ENCODE data around the gene AEBP1.

Gene AEBP1

DNA sequence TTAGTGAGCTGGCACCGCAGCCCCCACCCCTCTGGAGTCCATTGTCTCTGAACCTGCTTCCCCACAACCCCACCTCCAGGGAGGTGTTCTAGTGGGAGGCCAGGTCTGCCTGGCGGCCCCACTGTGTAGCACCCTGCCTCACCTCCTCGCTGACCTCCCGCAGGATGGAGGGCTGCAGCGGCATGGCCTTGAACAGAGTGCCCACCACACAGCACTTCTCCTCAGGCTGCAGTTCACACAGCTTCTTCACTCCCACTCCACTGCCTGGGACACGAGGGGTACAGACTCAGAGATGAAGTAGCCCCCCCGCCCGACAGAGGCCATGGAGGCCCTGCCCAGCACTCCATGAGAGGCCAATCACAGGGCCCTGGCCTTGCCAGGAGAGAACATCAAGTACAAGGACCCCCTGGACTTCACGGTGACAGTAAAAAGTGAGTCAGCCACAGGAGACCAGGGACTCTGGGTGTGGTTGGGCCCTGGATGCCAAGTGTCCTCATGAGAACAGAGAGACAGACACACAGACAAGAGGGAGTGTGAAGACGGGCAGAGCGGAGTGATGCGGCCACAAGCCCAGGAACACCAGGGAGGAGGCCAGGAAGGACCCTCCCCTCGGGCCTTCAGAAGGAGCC lies 13.8 kb downstream of the AEBP1 start:
- no peak for DNase-seq (ENCODE audit: low read depth)
- TF ChIP-seq, protein P1, sequence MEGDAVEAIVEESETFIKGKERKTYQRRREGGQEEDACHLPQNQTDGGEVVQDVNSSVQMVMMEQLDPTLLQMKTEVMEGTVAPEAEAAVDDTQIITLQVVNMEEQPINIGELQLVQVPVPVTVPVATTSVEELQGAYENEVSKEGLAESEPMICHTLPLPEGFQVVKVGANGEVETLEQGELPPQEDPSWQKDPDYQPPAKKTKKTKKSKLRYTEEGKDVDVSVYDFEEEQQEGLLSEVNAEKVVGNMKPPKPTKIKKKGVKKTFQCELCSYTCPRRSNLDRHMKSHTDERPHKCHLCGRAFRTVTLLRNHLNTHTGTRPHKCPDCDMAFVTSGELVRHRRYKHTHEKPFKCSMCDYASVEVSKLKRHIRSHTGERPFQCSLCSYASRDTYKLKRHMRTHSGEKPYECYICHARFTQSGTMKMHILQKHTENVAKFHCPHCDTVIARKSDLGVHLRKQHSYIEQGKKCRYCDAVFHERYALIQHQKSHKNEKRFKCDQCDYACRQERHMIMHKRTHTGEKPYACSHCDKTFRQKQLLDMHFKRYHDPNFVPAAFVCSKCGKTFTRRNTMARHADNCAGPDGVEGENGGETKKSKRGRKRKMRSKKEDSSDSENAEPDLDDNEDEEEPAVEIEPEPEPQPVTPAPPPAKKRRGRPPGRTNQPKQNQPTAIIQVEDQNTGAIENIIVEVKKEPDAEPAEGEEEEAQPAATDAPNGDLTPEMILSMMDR (conservative IDR thresholded peaks at IDR 0.05; ENCODE audit: control insufficient read depth, insufficient read depth, low read depth, low read length) = no peak
- H3K4me3 ChIP-seq (ENCODE audit: control insufficient read depth, low read depth, low read length) = no peak overlapping the region

DNA sequence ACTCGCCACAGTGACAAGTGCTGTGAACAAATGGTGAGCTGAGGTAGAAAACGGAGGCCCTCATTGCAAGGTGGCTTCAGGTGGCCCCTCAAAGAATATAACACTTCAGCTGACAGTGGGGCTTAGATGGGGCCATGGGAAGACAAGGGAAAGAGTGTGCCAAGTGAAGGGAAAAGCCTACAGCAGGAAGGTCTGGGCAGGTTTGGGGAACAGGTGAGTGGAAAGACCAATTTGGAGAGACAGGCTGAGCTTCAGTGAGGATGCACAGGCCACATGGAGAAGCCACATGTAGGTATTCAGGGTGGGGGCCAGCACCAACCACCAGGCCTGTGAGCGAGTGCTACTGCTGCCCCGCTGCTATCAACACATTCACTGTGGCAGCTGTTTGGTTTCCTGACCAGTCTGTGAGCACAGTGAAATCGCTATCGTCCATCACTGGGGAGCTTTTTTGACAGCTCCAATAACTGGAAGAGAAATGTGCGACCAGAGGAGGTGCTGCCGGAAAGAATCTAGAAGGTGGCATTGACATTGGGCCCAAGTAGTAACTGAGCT lies 15.8 kb downstream of the AEBP1 start:
- TF ChIP-seq, protein P1 (conservative IDR thresholded peaks at IDR 0.05; ENCODE audit: control insufficient read depth, insufficient read depth, low read depth, low read length) = no peak
- H3K4me3 ChIP-seq (ENCODE audit: control insufficient read depth, low read depth, low read length) = no peak overlapping the region
- no peak for DNase-seq (ENCODE audit: low read depth)

DNA sequence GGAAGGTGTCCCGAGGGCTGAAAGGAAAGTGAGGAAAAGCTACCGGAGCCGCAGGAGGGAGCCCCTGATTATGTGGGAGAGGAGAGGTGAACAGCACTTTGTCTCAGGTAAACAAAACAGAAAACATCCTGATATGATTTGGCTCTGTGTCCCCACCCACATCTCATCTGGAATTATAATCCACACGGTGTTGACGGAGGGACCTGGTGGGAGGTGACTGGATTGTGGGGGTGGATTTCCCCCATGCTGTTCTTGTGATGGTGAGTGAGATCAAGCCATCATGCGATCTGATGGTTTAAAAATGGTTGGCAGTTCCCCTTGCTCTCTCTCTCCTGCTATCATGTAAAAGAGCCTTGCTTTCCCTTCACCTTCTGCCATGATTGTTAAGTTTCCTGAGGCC lies 16.2 kb downstream of the AEBP1 start:
- H3K4me3 ChIP-seq (ENCODE audit: control insufficient read depth, low read depth, low read length) = no peak overlapping the region
- DNase-seq (ENCODE audit: low read depth) = no peak
- TF ChIP-seq, protein P1 (conservative IDR thresholded peaks at IDR 0.05; ENCODE audit: control insufficient read depth, insufficient read depth, low read depth, low read length) = no peak

DNA sequence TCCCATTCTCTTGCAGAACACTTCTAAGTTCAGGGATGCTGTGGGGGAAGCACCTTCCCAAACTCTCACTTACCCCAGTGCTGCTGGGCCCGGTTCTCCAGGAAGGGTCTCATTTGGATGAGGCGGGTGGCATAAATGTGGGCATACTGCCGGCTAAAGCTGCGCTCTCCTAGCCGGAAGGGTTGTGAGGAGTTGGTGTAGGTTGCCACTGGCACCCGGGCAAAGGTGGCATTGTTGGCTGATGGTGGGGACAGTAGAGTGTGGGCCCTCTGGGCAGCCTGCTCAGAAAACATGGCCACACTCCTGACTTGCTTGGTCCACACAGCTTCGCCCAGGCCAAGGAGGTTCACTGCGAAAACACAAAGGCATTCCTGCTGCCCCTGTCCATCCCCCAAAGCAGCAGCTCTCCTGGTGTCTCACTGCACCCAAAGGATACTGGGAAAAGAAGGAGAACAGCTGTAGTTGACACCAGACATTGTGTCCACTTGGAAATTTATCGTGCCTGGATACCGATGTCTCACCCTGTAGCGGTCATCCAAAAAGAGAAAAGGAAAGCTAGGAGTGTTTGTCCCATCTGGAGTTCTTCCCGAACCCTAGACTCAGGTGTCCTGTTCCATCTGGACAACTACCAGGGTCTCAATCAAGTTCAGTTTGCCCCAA lies 17.7 kb downstream of the AEBP1 start:
- H3K4me3 ChIP-seq (ENCODE audit: control insufficient read depth, low read depth, low read length) = no peak overlapping the region
- DNase-seq (ENCODE audit: low read depth) = no peak
- TF ChIP-seq, protein P1 (conservative IDR thresholded peaks at IDR 0.05; ENCODE audit: control insufficient read depth, insufficient read depth, low read depth, low read length) = no peak

DNA sequence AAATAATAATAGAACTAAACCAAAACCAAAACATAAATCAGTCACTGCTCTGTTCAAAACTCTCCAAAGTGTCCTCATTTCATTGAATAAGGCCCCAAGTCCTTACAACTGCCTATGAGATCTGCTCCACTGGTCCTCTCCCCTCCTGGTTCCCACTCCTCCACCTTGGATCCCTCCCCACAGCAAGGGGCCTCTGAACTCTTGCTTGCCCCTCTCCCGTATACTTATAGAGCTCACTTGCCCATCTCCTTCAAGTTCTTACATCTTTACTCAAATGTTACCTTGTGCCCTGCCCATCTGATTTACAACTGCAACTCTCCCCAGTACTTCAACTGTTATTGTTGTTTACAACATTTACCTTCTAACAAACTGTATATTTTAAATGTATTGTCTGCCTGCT lies 18.4 kb downstream of the AEBP1 start:
- TF ChIP-seq, protein P1 (conservative IDR thresholded peaks at IDR 0.05; ENCODE audit: control insufficient read depth, insufficient read depth, low read depth, low read length) = no peak
- DNase-seq (ENCODE audit: low read depth) = no peak
- H3K4me3 ChIP-seq (ENCODE audit: control insufficient read depth, low read depth, low read length) = peak overlapping the region; percentile 63

DNA sequence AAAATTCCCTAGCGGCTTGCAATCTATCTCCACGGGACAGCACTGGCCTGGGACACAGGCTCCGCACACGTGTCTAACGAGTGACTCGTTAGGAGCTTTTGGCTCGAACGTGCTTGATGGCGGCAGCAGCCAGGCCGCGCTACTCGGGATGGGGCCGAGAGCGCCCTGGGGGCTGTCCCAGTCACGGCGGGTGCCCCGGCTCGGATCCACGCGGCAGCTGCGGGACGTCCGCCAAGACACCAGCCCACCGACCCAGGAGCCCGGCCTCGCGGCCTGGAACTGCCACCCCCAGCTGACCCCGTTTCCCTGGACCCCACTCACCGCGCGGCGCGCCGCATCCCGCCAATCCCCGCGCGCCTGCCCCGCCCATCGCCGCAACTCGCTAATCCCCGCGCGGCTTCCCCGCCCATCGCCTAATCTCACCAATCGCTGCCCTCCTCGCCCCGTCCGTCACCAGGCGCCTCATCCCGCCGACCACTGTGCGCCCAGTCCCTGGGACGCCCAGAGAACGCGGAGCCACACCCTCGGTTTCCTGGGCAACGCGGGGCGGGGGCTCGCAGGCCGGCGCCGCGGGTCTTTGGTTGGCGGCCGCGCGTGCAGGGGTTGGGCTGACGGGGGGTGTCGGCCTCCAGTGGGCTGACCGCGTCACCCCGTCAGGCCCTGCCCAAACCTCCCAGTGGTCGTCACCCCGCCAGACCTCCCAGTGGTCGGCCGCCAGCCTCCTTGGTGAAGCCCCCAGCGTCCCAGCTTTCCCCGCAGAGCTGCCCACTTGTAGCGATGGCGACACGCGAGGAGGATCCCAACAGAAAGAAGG lies 19.3 kb downstream of the AEBP1 start, which contains the start of gene POLD2:
Gene POLD2 (minus strand): TSS at position 359 of the 814 bp plus-strand sequence. CDS start 1,495 bp downstream, outside the sequence.
- TF ChIP-seq, protein P1 (conservative IDR thresholded peaks at IDR 0.05; ENCODE audit: control insufficient read depth, insufficient read depth, low read depth, low read length) = no peak
- H3K4me3 ChIP-seq (ENCODE audit: control insufficient read depth, low read depth, low read length) = peak within 1 kb of the TSS; percentile 74
- peak; percentile 93 for DNase-seq (ENCODE audit: low read depth)
